NCI-H345 treated with DMSO at 0.1 percent for 48 hours (cell line): ENCODE data around the gene SUGCT.

Source experiments
- DNase-seq: peaks from one replicate; lab custom pipeline; 2025; ENCODE audit not compliant: unreplicated experiment; lab: John Stamatoyannopoulos, UW

The SUGCT gene

DNA sequence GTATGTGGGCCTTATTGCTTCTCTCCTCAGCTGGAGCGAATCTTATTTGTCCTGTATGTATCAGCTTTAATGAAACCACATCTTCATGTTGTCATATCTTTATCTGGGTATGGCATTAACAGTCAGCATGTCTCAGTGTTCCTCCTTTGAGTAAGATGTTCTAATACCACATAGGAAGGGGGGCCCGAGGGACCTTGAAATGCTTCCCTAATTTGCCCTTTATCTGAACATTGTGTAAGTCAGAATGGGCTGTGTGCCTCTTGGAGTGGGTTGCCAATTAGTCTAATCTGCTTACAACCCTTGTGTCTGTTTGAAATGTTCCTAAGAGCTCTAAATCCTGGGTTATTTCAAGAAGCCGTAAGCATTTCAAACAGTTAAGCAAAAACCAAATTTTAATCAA, 623.8 kb downstream of the SUGCT start:
- DNase-seq = no peak

DNA sequence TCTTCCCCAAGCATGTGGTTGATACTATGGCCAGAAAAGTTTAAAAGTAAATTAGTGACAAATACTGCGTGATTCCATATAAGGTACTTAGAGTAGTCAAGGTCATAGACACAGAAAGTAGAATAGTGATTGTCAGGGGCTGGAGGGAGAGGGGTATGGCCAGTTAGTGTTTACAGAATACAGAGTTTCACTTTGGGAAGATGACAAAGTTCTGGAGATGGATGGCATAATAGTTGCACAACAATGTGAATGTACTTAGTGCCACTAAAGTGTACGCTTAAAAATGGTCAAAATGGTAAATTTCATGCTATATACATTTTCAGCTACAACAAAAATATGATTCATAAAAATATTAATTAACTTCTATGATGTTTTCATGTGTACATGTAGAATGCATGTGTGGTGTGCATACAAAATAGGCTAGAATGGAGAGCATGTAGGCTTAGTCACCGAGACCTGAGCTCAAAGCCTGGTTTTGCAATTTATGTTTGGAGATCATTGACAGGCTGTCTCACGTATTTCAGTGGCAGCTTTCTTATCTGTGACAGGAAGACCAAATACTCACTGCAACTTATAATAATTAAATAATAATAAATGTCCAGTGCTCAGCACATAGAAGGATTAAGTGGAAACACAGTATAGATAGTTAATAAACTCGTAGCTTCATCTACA, 625.6 kb downstream of the SUGCT start:
- DNase-seq = no peak

DNA sequence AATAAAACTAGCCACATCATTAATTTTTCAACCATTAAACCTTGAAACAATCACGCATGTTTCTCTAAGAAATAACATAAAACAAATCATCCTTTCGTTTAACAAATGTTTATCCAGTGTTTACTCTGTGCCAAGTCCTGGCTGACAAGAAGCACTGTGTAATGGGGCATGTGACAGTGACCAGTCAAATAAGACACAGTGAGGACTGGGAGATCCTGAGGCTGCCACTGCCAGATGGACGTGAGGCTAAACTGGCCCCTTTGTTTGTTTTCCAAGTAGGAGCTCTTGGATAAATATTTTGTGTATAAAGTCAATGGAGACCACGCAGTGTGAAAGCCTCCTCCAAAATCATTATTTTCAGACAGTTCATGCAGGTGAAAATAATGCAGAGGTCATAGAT, 626.2 kb downstream of the SUGCT start:
- no peak for DNase-seq

DNA sequence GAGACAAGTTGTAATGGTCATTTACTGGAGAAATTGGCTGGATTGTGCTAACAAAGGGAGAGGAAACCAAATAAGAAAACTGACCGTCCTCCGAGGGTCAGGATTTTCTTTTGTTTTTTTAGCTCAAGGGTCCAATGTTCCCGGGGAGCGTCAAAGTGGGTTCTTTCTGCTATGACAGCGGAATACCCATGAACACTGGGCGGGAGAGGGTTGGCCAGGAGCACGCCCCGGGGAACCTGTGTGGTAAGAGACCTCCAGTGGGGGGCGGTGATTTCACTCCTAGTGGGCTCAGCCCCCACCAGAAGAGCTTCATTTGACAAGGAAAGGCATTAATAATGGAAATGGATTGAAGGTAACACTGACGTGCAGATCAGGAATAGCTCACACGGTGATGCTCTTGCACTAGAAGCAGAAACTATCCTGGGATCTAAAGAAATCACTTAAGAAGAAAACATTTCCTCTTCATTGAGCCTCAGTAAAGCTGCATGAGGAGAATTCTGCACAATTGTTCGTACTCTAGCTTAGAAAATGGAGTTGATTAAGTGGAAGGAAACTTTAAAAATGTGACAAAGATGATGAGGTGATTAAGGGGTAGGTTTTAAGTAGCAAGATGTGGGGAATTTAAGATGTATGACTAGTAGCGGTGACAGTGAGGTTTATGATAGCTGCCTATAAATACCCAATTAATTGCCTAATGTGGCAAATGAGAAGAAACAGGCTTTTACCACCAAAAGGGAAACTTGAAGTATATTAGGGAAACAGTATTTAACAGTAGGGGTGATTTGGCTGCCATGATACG, 627.2 kb downstream of the SUGCT start:
- DNase-seq = no peak

DNA sequence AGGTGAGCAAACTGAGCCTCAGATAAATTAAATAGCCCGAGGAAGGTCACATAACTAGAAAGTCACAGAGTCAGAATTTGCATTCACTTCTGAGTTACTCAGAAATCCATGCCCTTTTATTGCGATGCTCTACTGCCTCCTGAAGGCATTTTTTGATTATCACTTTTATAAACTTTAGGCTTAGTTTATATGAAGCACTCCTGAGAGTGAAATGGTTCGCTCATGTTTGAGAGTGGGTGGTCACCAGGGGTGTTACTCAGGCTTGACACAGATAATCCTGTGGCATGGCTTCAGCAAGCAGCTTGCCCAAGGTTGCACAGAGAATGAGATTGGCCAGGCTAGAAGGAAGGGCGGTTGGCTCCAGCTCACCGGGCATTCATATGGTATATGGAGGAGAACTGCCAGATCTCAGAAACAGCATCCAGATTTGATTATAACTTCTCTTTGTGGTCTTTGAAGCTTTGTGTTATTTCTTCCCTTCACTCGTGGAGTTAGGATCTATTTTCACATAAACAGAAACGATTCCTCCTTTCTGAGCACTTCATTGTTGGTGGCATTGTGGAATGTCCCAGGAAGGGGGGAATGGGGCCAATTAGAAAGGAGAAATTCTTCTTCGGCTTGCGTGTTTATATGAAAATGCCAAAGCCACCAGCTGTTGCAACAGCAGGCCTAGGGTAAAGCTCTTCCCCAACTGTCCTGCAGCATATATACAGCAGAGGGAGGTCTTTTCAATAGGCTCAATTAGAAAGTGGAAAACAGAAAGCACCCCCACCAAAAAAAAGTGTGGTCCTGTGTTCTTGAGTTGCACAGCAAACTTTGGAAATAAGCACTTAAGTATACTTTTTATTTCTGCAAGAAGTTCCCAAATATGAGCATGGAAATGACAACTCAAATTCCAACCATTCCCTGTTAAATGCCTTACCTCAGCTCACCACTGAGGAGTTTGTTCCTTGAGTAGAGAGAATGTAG, 628.8 kb downstream of the SUGCT start:
- DNase-seq = no peak

DNA sequence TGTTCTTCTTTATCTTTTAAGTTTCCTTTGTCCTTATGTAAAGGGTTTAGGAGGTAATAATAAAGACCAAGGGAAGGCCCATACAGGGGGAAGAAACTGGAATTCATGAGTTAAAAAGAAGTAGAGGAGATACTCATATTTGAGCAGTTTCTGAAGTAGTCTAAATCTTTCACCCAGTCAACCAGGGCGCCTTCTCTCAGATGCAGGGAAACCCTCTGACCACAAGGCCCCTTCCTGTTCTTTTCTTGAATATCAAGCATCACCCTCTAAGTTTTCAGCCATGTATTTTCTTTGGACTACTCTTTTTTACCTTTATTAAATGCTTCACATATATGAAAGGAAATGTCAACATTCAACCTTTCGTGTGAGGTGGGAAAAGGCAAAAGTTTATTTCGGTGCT, 630.8 kb downstream of the SUGCT start:
- DNase-seq = no peak

DNA sequence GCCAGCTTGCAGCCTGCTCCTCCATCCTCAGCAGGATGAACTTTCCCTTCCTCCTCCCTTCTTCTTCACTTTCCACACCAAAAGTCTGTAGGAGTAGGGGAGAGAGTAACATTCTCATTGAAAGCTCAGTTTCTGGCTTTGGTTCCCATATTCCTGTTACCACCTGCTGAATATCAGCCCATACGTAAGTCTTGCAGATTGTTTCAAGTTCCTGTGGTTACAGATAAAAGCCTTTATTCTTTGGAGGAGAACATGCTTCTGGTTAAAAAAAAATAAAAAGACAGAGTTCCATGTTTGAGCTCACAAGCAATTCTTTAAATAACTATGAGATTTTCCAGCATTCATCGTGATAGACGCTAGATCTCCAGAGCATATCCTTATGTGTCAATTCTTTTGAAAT, 637.3 kb downstream of the SUGCT start:
- no peak for DNase-seq

DNA sequence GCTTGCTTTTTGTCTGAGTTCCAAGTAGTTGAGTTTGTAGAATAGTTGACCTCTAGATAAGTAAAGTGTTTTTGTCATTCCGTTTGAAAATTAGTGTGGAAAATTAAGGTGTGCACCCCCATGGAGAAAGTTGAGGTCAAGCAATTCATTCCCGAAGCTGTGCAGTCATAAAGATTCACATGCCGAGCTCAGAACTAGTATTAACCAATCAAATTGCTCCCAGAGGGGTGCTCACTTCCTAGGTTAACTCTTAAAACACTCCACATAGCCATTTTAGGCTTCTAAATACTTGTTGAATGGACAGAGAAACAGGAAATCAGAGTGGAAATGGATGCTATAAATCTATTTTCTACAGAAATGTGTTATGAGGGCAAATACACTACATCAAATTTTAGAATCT, 638.9 kb downstream of the SUGCT start:
- DNase-seq = no peak

DNA sequence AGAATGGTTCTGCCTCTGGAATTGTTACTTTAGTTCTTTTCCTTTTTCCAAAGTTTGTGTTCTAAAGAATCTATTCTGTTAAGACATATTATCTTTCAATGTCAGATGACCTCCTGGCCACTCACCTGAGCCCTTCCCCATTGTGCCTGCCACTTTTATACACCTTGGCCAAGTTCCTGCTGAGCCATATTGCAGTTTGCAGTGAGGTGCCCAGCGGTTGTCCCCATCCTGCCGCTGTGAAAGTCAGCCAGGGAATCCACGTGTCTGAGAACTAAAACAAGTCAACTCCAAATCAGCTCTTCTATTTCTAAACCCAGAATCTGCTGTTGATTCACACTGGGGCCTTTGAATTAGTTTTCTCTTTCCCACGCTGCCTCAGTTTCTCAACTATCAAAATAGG, 641.1 kb downstream of the SUGCT start:
- DNase-seq = no peak

DNA sequence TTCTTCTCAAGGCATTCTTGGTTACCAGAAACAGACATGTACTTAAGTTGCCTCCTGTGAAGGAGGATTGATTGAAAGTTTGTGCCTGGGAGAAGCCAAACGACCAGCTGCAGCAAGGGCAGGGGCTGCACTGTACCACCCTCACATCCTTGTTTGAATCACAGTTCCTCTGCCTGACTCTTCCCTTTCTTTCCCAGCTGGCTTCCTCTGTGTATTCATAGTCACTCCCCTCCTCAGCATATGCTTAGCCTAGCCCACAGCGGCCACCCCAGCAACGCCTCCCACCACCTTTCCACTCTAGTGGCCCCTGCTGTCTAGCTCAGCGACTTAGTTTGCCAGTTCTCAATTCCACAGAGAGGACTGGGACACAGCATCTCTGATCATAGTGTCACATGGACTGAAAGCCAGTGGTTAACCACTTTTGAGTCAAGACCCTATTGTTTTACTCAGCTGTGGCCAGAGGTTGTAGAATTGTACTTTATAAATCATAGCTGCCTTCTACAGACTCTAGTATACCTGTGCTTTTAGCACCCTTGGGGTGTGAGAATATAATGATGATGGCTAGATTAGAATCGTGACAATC, 643.0 kb downstream of the SUGCT start:
- no peak for DNase-seq

DNA sequence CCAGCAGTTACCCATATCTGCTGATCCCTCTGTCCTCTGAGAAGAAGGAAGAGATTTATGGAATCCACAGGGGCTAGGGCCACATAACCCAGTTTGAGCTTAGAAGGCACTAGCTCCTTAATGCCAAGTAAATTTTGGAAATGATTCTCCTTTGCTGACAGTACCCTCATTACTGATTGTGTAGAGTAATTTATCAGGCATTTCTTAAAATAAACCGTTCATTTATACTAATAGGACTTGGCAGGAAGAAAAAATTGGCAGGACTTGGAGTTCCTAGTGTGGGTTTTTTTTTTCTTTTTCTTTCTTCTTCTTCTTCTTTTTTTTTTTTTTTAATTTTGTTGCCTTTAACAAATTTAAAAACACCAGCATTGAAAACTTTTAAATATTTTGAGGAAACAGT, 645.7 kb downstream of the SUGCT start:
- no peak for DNase-seq

DNA sequence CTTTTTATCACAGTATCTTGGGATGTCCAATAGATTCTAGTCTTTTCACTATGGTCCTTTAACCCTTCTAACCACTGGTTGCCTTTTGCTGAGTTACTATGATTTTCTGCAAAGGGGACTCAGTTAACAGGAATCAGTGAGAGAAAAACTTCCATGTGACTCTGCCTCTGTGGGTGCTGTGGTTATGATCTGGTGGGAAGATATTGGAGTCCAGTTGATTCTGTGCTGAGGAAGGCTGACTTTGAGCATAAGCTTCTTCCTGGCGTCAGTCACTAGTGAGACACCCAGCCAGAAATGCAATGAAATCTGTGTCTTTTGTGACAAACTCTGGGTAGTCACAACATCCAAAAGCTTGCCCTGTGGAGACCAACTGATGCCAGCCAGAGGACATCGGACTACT, 648.0 kb downstream of the SUGCT start:
- no peak for DNase-seq

DNA sequence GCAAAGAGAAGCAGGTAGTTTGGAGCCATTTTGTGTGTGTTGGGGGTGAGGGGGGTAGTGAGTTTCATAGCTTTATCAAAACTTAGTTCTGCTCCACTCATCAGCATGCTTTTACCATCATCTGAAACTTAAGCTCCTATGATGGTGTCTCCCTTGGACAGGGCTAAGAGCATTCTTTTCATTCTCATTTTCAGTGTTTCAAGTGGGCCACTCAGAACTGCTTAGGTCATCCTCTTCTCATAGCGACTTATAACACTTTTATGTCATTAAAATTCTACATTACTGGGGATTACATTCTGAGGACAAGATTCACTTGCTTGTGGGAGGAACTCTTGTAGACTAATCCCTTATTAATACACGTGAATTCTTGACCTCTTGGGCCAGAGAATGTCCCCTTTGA, 649.4 kb downstream of the SUGCT start:
- no peak for DNase-seq

DNA sequence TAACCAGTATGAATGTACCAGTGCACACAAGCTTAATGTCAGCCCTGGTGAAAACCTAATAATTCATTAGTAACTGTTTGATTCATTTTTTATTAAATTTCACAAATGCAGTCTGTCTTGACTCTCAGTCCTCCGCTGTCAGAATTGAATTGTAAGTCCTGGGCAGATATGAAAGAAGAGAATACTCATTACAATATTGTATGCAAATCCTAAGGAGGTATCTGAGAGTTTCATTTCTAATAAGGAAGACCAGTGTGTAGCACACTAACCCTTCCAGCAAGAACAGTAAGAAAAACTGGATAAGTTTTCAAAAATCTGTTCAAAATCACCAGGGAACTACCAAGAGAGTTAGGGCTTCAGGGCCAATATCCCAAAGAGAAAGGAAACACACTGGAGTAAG, 652.1 kb downstream of the SUGCT start:
- no peak for DNase-seq

DNA sequence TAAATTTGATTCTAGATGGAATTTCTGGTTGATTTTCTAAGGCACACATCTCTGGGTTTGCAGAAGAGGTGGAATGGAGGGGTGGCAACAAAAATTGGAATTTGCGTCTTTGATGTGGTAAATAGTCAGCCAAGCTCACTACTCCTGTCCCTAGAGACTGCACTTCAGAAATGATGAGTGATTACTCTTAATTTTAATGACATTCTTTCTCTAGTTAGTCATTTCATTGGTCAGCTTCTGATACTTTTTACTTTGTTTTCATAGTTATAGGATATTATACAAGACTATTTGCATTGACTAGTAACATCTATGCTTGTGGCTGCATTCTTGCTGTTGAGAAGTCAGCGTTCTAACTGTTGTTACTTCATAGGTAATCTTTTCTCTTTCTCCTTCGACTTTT, 658.3 kb downstream of the SUGCT start:
- no peak for DNase-seq

DNA sequence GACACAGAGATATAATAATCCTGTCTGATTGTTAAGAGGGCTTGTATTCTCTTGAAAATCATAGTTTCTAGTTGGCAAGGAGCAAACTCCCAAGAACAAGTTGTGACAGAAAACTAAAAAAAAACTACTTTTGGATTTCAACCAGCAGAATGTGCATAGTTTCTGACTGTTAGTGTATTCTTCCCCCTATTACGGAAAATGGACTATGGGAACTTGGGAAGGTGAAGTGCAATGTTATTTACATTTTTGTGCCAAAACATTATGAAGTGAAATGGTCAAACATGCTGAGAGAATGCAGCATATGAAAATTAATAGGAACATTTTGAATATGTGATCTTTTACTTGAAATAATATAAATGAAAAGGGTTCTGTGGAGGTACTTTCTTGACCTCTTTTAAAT, 660.8 kb downstream of the SUGCT start:
- no peak for DNase-seq

DNA sequence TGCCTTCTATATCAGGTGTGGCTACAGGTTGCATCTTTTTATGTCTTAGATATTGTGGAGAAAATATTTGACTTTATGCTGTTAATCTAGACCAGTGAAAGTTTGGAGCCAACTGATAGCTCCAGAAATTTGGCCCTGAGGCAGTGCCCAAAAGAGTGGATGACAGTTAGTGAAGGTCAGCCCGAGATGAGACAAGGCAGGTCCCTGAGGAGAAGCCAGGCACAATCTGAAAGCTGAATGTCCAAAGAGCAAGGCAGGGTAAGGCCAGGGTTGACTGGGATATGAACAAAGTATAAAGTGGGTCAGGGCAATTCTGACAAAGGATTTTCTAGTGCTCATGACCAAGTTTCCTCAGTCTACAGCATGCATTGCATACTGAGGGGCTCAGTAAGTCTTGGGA, 661.9 kb downstream of the SUGCT start:
- no peak for DNase-seq

DNA sequence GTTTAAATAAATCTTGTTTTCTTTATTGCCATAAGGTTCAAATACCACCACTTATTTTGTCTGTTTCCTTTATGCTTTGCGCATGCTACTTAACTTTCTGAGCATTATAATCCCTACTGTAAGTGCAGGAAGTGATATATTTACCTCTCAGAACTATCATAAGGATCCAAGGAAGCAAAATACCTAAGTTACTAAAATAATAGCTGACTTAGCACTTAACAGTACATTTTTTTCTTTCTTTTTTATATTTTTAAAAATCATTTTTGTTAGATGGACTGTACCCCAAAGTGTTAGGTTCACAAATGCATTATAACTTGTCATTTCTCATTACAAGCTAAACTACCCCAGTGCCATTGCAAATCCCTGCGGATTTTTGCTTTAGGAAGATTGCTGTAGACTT, 663.8 kb downstream of the SUGCT start:
- DNase-seq = no peak

DNA sequence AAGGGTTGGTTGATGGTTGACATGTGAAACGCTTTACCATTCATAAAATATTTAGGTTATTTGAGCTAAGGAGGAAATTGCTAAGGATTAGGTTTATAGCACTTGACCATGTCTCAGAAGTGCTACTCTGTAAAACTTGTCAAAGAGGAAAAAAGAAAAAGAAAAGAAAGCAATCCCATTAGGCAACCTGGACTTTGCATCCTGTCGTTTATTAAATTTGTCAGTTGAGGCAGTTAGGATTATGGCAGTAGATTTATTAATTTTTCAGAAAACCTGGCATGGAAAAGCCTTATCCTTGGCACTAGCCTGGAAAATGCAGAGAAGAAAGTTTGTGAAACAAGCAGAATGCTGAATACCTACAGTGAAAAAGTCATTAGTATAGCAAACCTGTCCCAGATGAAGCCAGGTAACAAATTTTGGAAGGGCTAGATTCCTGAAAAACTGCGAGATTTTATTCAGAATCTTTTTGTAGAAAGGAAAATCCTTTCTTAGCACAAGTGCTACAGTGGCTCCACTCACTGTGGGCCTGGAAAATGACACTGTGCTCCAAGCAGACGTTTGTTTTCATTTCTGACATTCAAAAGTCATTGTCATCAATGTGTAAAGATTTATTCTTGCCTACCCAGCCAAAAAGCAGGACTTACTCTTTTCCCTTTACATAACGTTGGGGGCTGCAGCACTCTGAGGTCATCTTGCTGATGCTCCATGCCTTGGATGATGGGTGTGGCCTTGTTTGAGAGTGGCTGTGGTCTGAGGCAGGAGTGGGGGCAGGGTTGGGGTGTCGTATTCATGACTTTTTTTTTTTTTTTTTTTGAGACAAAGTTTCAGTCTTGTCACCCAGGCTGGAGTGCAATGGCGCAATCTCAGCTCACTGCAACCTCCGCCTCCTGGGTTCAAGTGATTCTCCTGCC, 664.9 kb downstream of the SUGCT start:
- no peak for DNase-seq

DNA sequence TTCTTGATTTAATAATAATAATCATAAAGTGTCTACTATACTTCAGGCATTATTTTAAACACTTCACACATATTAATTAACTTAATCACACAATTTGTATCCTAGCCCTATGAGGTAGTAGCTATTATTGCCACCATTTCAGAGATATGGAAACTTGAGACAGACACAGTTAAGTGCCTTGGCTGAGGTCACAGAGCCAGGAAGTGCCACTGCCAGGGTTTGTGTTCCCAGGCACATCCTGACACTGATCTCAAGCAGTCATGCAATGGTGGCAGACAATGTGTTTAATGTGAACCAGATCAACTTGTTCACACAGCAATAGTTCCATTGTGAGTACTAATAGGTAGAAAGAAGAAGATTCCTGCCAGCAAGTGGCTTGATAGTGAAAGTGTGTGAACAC, 666.0 kb downstream of the SUGCT start:
- no peak for DNase-seq
